Measurements from ENCODE around the gene ZNHIT2. TPM values are rescaled to one million over a fixed set of nuclear protein-coding genes. Genes with fewer than 3 reads are reported as not detected.
"Not testable (repeated sequence)": the region's sequence is repeated elsewhere in the genome, so short reads cannot be mapped to it uniquely, and the experiment has no call there.

ZNHIT2 gene
- total RNA-seq, 1 experiment from 2014 or later: 20.9 TPM

DNA sequence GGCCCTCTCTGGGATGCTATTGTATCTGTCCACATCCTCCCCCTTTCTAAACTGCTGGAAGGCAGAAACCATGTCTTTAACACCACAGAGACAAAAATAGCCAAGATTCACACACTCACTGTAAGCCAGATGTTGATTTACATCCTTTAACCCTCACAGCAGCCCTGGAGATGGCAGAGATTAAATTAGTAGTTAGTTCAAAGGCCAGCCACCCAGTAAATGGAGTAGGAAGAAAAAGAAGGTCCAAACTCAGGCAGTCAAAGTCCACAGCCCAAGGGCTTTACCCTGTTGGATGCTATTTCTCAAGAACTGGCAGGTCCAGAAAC, 2.1 kb upstream of the ZNHIT2 start:
- no peak for DNase-seq (ENCODE audit: low read depth)

DNA sequence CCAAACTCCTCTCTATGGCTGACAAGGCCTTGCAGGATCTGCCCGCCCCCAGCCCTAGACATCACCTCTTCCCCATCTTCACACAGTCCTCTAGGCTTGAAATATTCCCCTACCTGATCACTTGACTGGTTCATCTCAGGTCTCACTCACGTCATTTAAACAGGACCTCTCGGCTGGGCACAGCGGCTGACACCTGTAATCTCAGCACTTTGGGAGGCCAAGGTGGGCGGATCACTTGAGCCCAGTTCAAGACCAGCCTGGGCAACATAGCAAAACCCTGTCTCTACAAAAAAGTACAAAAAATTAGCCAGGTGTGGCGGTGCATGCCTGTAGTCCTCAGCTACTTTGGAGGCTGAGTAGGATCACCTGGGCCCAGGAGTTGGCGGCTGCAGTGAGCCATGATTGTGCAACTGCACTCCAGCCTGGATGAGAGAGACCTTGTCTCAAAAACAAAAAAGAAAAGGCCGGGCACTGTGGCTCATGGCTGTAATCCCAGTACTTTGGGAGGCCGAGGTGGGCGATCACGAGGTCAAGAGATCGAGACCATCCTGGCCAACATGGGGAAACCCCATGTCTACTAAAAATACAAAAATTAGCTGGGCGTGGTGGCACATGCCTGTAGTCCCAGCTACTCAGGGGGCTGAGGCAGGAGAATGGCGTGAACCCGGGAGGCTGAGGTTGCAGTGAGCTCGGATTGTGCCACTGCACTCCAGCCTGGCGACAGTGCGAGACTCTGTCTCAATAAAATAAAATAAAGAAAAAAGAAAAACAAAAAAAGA, 1.6 kb upstream of the ZNHIT2 start:
- DNase-seq (ENCODE audit: low read depth): not testable (repeated sequence)

DNA sequence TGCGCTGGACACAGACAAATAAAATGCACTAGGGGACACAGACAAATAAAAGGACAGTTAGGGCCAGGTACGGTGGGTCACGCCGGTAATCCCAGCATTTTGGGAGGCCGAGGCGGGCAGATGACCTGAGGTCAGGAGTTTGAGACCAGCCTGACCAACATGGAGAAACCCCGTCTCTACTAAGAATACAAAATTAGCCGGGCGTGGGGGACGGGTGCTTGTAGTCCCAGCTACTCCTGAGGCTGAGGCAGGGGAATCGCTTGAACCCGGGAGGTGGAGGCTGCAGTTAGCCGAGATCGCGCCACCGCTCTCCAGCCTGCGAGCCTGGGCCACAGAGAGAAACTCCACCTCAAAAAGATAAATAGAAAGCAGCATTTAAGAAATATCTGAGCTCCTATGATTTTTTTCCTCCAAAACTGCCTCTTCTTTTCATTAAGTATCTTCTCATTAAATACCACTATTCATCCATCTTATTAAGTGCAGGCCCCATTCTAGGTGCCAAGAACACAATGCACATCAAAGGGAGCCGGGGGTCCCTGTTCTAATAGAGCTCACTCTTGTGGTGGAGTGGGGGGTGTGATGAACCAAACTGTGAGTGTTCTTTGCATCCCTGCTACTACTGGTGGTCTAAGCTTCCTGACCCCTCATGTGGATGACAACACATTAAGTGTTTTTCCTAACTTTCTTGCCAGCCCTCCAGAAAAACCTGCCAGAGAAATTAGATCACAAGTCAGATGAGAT, 766 bp upstream of the ZNHIT2 start:
- no peak for DNase-seq (ENCODE audit: low read depth)

DNA sequence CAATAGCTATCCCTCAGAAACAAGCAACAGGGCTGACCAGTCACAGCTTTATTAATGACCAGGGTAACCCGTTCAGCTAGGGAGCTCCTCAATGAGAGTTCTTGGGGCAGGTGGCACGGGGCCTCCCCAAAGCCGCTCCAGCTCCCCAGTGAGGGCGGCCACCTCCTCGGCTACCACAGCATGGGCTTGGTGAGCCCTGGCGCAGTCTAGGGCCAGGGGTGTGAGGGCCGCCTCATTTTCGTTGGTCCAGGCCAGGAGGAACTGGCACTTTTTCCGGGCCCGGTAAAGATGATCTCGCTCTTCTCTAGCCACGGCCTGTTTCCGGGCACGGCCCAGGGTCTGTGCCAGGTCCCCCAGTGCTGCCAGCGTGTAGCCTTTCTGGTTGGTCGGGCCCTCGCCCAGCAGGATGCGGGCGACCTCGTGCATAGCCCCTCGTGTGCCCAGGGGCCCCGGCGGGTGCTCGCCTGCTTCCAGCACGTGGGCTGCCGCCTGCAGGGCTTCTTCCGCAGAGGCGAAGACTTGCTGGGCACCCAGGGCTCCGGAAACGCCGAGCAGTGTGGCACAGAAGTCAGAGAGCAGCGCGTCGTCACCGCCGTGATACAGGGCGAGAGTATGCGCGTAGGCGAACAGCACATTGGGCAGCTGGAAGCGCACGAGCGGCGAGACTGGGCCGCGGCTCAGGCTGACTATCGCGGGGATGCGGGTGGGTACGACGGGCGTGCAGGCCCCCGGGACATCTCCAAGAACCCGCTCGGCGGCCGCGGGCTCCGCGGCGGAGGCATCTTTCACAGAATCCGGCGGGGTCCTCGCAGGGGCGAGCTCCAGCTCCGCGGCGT, 913 bp downstream of the ZNHIT2 start:
- peak; percentile 54 for DNase-seq (ENCODE audit: low read depth)

DNA sequence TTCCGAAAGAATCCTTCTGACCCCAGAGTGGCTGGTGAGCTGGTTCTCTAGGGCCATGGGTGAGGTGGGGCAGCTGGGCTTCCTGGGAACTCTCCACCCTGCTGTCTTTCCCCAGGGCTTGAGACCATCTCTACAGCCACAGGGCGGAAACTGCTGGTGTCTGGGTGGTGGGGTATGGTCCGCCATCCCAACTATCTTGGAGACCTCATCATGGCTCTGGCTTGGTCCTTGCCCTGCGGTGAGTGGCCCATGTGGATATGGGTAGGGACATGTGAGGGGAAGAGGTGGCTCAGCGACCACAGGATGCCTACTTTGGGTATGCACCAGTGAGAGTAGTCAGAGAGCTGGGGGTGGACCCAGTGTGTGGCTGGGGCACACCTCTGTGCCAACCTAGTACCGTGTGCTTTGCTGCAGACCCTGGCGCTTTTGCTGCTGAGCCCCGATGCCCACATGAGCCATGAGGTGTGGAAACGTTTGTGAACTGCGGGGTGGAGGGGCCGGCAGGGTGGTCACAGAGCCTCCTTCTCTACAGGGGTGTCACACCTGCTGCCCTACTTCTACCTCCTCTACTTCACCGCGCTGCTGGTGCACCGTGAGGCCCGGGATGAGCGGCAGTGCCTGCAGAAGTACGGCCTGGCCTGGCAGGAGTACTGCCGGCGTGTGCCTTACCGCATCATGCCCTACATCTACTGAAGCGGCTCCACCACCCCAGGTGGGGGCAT, 2.0 kb downstream of the ZNHIT2 start:
- DNase-seq (ENCODE audit: low read depth): no peak

DNA sequence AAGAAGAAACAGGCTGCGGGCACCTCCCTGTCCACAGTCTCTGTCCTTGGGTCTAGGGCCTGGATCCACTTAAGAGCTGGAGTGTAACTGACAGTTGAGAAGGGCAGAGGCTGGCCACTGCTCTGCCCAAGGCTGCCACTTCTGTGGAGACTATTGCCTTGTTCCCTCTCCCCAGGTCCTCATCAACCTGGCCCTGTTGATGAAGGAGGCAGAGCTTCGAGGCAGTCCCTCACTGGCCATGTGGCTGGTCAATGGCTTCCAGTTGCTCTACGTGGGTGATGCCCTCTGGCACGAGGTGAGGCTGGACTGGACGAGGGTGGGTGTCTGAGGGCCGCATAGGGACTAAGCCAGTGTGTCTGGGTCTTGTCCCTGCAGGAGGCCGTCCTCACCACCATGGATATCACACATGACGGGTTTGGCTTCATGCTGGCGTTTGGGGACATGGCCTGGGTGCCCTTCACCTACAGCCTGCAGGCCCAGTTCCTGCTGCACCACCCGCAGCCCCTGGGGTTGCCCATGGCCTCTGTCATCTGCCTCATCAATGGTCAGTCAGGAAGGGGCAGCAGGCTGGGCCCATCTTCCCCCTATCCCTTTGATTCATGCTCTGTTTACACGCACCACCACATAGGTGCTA, 2.8 kb downstream of the ZNHIT2 start:
- no peak for DNase-seq (ENCODE audit: low read depth)

DNA sequence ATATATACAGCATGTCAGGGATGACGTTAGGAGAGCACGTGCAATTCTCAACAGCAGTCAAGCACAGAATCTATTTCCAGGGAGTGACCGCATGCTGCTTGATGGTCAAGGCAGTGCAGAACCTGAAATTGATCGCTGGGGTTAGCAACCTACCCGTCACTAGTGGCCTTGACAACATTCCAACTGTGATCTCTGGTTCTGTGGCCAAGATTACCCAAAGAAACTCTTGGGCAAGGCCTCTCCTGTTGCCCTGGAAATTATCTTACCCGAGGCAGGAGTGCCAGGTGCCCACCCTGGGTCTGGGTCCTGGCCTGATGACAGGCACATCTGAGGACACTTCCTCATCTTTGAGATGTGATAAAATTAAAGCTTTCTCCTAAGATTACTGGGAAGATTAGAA, 3.7 kb downstream of the ZNHIT2 start:
- DNase-seq (ENCODE audit: low read depth): no peak

DNA sequence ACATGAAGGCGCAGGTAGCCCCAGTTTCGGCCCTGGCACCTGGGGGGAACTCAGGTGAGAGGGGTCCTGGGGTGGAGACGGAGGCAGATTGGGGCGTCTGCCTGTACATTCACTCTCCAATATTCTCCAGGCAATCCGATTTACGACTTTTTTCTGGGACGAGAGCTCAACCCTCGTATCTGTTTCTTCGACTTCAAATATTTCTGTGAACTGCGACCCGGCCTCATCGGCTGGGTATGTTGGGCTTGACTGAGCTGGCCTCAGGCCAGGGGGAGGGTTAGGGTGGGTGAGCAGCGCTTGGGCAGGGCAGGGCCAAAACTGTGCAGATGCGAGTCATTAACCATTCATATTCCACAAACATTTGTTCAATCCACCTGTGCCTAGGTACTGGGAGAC, 4.1 kb downstream of the ZNHIT2 start:
- no peak for DNase-seq (ENCODE audit: low read depth)

DNA sequence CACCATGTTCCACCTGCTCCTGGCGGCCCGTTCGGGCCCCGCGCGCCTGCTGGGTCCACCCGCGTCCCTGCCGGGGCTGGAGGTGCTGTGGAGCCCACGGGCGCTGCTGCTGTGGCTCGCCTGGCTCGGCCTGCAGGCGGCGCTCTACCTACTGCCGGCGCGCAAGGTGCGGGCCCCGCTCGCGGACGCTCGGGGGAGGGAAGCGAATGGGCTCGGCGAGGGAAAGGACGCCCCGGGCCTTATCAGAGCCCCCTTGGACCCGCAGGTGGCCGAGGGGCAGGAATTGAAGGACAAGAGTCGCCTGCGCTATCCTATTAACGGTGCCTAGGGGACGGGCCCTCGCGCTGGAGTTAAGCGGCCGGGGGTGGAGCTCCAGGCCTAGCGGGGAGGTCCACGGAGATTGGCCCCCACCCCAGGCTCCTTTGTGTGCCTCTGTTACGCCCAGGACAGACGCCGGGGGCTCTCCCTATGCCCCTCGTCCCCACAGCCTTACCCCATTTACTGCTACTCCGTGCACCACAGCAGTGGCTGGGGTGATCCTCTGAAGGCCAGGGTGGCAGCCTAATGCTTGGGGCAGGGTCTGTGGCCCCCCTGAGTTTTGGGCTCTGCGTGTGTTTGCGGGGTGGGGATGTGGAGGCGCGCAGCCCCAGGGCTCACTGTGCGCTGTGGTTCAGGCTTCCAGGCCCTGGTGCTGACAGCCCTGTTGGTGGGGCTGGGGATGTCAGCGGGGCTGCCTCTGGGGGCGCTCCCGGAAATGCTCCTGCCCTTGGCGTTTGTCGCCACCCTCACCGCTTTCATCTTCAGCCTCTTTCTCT, 4.7 kb downstream of the ZNHIT2 start:
- DNase-seq (ENCODE audit: low read depth): no peak

DNA sequence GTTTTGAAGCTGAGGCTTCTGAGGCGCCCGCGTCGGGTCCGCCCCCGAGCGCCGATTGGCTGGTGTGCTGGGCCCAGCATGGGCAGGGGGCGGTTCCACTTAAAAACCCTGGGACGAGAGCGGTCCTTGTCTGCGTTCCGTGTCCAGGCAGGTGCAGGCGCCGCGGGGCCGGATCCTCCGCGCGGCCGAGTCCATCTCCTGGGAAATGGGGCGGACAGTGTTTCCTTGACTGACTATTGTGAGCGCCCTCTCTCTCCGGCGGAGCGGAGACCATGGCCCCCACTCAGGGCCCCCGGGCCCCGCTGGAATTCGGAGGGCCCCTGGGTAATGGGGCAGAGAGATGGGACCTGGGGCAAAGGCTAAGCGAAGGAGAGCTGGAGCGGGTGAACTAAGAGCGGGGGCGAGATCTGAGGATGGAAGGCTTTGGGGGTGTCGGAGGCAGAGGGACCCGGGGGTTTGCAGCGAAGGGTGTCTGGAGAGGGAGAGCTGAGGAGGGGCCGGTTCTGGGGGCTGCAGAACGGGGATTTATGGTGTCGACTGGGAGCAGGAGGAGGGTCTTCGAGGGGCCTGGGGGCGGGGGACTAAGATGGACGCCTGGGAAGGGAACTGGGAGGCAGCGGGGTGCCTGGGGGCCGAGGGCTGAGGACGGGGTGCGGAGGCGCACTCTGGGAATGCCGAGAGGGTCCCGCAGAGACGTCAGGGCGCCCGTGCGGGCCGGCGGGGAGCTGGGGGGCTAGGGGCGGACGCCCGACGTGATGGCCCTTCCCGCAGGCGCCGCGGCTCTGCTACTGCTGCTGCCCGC, 5.6 kb downstream of the ZNHIT2 start, which contains the start of gene TM7SF2:
TSS of gene TM7SF2 (plus strand) at position 129 of the 802 bp plus-strand sequence. CDS start at position 273, 144 bp downstream.
- DNase-seq (ENCODE audit: low read depth): peak; percentile 81

DNA sequence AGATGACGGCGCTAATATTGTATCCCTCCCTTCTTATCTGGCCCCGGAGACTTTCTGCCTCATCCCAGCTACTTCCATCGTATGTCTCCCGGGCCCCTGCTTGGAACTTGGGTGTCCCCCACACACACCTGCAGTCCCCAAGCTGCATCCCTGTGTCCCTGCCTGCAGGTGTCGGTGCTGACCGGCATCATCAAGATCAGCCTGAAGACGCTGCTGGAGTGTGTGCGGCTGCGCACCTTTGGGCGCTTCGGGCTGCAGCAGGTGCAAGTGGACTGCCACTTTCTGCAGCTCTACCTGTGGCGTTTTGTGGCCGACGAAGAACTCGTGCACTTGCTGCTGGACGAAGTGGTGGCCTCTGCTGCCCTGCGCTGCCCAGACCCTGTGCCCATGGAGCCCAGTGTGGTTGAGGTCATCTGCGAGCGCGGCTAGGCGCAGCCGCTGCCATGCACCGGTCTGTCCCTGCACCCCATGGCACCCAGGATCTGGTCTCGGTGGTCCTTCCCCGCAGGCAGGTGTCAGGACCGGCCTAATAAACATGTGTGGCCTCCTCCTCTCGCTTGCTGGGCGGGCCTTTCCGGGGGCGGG, 6.2 kb downstream of the ZNHIT2 start:
- no peak for DNase-seq (ENCODE audit: low read depth)

DNA sequence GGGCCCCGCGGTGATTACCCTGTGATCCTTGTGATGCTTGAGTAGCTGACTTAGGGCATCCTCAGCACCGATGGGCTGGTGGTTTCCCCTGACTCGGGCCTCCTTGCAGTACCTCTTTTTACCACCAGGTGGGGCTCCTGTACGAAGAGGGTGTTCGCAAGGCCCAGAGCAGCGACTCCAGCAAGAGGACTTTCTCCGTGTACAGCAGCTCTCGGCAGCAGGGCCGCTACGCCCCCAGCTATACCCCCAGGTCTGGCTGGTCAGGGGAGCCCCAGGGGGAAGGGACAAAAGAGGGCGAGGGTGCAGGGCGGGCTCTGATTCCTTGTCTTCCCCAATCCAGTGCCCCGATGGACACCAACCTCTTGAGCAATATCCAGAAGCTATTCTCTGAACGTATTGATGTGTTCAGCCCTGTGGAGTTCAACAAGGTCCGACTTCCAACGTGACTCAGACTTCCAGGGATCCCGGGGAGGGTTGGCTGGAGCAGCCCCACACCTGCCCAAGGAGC, 7.1 kb downstream of the ZNHIT2 start:
- DNase-seq (ENCODE audit: low read depth): peak; percentile 74

DNA sequence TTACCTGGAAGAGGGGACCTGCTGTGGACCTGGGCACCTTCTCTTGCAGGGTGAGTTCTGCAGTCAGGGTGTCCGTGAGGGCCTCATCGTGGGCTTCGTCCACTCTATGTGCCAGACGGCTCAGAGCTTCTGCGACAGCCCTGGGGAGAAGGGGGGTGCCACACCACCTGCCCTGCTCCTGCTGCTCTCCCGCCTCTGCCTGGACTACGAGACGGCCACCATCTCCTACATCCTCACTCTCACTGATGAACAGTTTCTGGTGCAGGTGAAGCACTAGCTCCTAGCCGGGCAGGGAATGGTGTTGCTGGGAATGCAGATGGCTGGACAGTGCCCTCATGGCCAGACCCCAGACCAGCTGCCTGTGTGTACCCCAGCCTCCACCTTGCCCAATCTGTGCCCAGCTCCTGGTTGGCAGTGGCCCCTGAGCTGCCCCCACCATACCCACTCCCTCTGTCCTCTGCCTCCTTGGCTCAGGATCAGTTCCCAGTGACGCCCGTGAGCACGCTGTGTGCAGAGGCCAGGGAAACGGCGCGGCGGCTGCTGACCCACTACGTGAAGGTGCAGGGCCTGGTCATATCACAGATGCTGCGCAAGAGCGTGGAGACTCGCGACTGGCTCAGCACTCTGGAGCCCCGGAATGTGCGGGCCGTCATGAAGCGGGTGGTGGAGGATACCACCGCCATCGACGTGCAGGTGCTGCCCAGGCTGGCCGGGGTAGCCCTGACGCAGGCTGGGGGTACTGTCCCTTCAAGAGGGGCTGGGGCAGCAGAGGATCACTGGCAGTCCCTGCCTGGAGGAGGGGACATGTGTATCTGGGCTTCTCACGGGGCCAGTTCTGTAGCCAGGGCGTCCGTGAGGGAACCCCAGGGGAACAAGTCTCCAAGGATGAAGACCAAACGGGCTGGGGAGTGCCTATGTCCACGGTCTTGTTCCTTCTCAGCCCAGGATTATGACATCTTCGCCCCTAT, 8.0 kb downstream of the ZNHIT2 start:
- DNase-seq (ENCODE audit: low read depth): no peak

DNA sequence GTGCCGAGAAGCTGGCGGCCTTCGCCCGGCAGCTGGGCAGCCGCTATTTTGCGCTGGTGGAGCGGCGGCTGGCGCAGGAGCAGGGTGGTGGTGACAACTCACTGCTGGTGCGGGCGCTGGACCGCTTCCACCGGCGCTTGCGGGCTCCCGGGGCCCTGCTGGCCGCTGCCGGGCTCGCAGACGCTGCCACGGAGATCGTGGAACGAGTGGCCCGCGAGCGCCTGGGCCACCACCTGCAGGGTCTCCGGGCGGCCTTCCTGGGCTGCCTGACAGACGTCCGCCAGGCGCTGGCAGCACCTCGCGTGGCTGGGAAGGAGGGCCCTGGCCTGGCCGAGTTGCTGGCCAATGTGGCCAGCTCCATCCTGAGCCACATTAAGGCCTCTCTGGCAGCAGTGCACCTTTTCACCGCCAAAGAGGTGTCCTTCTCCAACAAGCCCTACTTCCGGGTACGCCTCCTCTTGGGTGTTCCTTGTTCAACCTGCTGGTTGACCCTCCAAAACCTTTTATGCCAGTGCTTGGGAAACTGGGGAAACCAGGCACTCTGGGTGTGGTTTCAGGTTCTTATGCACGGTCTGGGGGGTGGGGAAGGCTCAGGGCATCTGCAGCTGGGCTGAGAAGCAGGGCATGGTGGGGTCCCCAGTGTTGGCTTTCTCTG, 8.9 kb downstream of the ZNHIT2 start:
- no peak for DNase-seq (ENCODE audit: low read depth)

DNA sequence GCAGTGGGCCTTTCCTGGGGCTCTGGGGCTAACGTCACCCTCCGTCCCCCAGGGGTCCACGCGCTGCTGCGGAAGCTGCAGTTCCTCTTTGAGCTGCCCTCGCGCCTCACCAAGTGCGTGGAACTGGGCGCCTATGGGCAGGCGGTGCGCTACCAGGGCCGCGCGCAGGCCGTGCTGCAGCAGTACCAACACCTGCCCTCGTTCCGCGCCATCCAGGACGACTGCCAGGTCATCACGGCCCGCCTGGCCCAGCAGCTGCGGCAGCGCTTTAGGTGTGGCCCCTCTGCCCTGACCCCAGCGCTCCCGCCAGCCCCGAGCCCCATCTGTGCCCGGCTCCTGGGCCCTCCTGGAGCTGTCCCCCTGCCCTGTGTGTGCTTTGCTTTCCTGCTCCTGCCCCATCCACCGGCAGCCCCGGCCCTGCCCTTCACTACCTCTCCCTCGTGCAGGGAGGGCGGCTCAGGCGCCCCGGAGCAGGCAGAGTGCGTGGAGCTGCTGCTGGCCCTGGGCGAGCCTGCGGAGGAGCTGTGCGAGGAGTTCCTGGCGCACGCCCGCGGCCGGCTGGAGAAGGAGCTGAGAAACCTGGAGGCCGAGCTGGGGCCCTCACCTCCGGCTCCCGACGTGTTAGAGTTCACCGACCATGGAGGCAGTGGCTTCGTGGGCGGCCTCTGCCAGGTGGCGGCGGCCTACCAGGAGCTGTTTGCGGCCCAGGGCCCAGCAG, 9.6 kb downstream of the ZNHIT2 start:
- no peak for DNase-seq (ENCODE audit: low read depth)

DNA sequence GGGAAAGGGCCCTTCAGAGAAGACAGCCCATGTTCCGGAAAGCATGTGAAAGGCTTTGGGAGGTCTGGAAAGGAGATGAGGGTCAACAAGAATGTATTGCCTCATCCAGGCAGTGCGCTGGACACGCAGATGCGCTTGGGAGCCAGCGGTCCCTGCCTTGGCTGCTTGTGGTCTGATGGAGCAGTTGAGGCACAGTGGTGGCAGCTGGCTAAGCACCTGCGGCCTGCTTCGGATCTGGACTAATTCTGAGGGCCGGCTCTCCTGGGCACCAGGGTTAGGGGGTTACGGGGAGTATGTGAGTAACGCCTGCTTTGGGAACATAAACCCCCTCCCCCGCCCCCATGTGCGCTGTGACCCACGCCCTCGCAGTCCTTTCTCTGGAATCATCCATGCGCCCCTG, 10.4 kb downstream of the ZNHIT2 start:
- DNase-seq (ENCODE audit: low read depth): no peak
